ENCODE measurements around the gene ENTPD2. TPM values are rescaled to one million over a fixed set of nuclear protein-coding genes. Genes with fewer than 3 reads are reported as not detected.

Gene ENTPD2
- total RNA-seq, 1 donor = 0.09 TPM

DNA sequence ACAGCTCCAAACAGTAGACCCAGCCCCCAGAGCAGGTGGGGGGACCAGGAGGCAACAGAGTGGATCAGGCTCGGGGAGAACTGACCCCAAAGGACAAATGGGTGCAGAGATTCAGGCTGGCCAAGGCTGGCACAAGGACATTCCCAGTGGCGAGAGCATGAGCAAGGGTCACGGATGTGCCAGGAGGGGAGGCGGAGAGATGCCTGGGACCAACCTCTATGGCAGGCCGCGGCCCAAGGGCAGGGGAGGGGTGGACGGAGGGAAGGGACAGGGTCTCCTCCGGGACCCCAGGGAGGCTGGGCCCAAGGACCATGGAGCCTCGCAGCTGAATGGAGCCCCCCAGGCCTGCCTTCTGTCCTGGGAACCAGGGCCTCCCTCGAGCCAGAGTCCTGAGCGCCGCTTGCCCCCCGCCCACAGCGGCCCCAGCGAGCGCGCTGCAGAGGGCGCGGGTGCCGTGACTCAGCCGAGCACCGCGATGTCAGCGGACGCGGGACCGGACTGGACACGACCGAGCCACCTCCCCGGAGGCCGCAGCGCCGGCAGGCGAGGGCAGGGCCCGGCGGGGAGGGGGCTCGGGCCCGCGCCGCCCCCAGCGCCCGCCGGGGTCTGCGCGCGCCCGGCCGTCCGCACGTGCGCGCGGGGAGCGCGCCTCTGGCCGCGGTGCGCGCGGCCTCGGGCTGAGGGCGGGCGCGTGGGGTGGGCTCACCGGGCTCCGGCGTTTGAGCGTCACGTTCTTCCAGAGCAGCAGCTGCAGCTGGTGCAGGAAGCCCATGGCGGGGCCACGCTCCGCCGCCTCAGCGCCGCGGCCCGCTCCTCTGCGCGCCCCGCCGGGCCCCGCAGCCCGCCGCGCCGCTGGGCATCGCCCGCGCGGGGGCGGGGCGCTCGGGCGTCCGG, 26.2 kb downstream of the ENTPD2 start, which contains the start of gene ABCA2:
ABCA2 (minus strand) TSS at position 869 of the 894 bp plus-strand sequence; CDS start at position 772, 97 bp downstream.
- H3K4me3 ChIP-seq (ENCODE audit: low read depth, low read length) = peak within 1 kb of the TSS; percentile 68
- no peak for TF ChIP-seq CTCF (IDR thresholded peaks at IDR 0.05; ENCODE audit: insufficient read depth, low read length)
- DNase-seq (ENCODE audit: low read depth) = no peak

DNA sequence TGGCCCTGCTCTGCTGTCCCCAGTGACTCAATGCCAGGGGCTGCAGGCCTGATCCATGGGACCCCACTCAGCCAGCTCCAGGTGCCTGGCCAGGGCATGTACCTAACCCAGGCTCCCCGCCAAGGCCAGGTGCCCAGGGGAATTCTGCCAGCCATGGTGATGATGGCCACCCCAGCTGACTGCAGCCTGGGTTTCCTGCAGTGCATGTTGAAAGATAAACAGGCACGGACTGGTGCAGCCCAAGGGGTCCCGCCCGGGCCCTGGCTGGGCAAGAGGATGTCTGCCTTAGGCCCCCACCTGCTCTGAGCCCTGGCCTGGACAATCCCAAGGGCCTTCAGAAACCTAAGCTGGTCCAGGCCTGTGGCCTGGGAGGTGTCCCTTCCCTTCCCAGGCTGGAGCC, 27.0 kb downstream of the ENTPD2 start:
- no peak for TF ChIP-seq CTCF (IDR thresholded peaks at IDR 0.05; ENCODE audit: insufficient read depth, low read length)
- DNase-seq (ENCODE audit: low read depth) = no peak
- H3K4me3 ChIP-seq (ENCODE audit: low read depth, low read length) = peak overlapping the region; percentile 68

GRCh38 chr9:137026384-137026783, 27.5 kb downstream of the ENTPD2 start:
- DNase-seq (ENCODE audit: low read depth) = no peak
- H3K4me3 ChIP-seq (ENCODE audit: low read depth, low read length) = no peak overlapping the region
- no peak for TF ChIP-seq CTCF (IDR thresholded peaks at IDR 0.05; ENCODE audit: insufficient read depth, low read length)

GRCh38 chr9:137025517-137025966, 28.3 kb downstream of the ENTPD2 start:
- no peak for DNase-seq (ENCODE audit: low read depth)
- TF ChIP-seq CTCF (IDR thresholded peaks at IDR 0.05; ENCODE audit: insufficient read depth, low read length) = no peak
- no peak overlapping the region for H3K4me3 ChIP-seq (ENCODE audit: low read depth, low read length)

- H3K4me3 ChIP-seq (ENCODE audit: low read depth, low read length) = no peak overlapping the region
- no peak for TF ChIP-seq CTCF (IDR thresholded peaks at IDR 0.05; ENCODE audit: insufficient read depth, low read length)
- DNase-seq (ENCODE audit: low read depth) = no peak
Measured at GRCh38 chr9:137023583-137023991, 30.3 kb downstream of the ENTPD2 start.

DNA sequence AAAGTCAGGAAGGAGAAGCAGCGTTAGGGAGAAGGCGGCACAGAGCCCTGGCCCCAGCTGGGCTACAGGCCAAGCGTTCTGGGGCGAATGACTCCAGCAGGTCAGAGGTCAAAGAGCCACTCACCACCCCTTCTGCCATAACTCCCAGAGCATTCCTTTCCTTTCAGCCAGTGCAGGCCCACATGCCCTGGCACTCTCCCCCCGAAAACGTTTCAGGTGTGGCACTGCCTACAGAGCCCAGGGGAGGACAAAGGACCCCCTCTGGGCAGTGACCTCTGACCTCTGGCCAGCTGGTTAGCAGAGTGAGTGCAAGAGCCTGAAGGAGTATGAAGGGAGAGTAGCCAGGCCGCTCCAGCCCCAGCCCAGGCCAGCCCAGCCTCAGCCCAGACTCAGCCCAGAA, 30.7 kb downstream of the ENTPD2 start:
- DNase-seq (ENCODE audit: low read depth) = no peak
- no peak overlapping the region for H3K4me3 ChIP-seq (ENCODE audit: low read depth, low read length)
- TF ChIP-seq CTCF (IDR thresholded peaks at IDR 0.05; ENCODE audit: insufficient read depth, low read length) = no peak

Data from fibroblast of the aortic adventitia (primary cell).